GM21528 (cell line): ENCODE measurements around the gene CORO2B.
"Not testable (repeated sequence)": the region's sequence is repeated elsewhere in the genome, so short reads cannot be mapped to it uniquely, and the experiment has no call there.

ENCODE experiments used
- ATAC-seq: cut with Tn5 transposase; IDR thresholded peaks from one replicate; pipeline ENCODE4 v1.9.1; 2021; ENCODE audit warnings: mild to moderate bottlenecking, moderate library complexity; ENCODE audit not compliant: unreplicated experiment, low FRiP score

CORO2B gene

DNA sequence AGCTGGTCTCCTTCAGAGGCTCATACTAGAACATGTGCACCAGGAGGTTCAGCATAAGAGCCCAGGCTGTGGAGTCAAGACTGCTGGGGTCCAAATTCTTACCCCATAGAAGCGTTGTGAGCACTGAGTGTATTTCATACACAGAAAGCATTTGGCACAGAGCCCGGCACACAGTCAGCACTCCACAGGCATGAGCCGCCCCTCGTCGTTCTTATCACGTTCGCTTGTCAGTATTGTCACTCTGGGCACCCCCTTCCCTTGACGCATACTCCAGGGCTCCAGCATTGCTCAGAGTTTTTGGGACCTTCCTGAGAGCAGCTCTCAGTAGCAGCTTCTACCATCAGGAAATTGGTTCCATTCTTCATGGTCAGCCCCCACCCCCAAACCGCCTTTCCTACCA, 25.2 kb downstream of the CORO2B start:
- no peak for ATAC-seq

DNA sequence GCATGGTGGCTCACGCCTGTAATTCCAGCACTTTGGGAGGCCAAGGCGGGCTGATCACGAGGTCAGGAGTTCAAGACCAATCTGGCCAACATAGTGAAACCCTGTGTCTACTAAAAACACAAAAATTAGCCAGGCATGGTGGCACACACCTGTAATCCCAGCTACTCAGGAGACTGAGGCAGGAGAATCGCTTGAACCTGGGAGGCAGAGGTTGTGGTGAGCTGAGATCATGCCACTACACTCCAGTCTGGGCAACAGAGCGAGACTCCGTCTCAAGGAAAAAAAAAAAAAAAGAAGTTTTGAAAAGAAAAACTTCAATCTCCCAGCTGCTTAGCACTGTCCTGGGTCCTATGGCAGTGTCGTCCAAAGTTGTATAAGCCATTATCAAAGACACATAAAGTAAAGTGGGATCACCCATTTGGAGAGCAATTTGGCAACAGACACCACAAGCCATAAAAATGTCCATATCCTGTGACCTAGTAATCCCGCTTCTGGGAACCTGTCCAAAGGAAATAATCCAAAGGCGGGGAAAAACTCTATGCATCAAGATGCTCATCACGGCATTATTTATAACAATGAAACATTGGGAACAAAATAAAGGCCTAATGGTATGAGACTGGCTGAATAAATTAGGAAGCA, 26.2 kb downstream of the CORO2B start:
- not testable (repeated sequence) for ATAC-seq

DNA sequence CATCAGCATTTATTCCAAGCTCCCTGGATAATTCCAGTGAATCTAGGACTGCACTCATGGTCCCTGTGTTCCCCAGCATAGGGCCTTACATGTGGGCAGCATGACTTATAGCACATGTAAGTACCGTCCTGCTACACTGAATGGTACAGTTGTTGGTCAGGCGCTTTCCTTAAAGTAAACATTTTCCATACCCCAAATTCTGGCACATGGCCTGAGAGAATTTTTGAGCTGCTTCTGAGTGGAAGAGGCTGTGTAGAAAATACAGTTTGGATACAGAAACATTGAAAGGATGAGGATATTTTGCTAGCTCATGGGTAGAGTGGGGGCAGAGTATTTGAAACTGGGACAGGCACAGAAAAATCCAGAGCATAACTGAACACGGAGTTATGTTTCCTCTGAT, 27.6 kb downstream of the CORO2B start:
- ATAC-seq: no peak

DNA sequence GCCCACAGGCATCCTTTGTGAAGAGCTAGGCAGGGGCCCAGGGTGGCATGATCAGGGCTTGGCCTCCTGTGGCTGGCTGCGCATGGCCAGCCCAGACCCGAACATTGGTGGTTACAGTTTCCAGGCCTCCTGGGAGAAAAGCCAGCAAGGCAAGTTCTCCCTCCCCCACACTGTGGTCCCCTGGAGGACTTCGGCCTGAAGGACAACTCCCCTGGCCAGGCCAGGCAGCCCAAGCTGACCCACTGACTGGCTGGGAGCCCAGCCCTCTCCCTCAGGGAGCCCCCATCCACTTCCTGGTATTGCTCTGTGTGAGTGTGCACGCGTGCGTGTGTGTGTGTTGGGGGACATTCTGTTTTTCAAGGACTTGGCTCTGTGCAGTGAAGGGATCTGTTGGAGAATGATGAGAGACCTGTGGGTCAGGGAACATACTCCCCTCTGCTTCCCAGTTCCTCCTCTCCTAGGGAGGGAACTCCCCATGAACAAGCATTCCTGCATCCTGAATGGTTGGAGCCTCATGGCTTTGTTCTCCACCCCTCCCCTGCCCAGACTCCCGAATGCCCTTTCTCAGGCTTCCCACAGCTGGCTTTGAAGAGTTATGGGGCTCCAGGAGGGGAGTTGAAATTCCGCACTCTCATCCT, 29.5 kb downstream of the CORO2B start:
- no peak for ATAC-seq

DNA sequence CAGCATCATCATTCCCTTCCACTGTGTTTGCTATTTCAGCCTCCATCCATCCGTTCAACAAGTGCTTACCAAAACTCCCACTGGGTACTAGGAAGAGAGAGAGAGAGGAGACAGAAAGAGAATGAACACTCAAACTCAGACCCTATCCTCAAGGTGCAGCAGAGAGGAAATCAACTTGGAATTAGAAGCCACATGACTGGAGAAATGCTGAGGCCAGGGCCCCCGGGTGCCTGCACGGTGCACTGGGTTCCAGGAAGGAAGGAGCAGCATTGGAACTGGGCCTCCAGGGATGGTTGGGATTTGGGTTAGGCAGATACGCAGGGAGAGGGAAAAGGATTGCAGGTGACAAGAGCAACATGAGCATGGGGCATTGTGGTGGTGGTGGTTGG, 30.0 kb downstream of the CORO2B start:
- no peak for ATAC-seq

DNA sequence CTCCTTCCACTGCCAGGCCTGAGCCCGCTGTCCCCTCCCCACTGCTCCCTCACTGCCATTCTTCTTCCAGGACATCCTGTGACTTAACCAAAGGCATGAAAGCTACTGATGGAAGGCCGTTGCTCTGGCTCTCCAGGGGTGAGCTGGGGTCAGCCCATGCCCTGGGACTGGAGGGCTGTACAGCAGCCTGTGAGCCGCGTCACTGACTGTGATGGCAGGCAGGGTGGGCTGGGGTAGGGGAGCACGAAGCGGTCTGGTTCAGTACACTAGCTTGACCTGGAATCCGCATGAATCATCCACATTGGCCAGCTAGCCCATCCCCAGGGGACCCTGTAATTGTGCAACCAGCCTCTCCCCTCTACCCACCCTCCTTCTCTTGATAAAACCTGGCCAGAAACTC, 30.8 kb downstream of the CORO2B start:
- ATAC-seq: no peak

DNA sequence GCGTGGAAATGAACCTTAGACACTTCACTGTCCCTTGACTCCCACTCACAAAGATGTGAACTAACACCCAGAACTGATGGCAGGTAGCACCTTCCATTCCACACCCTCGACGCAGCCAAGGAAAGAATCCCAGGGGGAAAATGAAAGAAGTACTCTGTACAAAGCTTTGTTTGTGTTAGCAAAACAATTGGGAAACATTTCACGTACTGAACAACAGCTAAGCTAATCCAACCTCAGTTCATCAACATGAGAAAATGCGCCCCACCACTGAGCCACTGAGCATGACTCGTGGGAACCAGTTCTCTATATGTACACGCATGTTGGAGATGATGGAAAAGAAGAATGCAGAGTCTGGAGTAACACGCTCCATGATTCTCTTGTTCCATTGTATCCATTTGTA, 32.0 kb downstream of the CORO2B start:
- no peak for ATAC-seq

DNA sequence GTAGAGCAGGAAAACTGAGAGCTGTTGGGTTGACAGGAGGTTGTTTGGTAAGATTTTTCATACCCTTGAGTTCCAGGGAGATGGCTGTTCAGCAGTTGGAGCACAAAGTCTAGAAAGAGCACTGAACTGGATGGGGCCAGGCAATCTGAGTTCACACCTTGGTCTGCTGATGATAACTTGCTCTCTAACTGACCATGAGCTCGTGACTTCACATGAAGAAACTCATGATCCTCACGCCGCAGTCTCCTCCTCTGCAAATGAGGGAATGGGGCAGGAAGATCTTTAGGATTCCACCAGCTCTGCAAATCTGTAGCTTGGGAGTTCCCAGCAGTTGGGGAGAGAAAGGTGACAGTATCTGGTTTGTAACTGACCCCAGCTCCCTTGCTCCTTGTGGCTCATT, 33.7 kb downstream of the CORO2B start:
- no peak for ATAC-seq

DNA sequence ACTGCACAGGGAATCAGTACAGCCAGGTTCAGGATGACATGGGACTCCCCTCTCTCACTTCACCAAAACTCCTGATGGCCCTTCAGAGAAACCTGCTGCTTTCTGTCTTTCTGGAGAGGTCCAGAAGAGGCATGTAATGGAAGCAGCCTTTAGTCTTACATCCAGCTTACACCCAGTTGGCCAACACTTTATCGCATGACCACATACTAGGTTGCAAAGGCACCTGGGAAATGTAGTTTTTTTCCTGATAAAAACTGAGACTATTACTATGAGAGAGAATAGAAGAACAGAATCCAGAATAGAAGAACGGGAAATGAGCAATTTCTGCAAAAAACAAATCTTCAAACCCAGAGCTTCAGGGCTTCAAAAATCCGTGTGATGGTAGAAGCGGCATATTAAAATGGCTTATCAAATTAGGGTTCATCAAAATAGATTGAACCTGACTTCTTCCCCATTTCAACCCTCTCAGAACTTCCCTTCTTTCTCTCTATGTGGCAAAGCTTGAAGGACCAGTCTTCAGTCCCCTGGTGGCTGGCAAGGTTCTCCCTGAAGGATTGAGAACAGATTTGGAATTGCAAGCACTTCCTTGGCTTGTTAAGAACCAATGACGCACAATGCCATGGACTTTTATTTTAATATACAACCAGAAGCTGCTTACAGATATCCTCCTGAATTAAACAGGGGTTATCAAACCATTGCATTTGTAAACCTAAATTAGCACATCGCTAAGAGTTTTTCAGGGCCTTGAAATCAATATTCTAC, 34.4 kb downstream of the CORO2B start:
- ATAC-seq: no peak

DNA sequence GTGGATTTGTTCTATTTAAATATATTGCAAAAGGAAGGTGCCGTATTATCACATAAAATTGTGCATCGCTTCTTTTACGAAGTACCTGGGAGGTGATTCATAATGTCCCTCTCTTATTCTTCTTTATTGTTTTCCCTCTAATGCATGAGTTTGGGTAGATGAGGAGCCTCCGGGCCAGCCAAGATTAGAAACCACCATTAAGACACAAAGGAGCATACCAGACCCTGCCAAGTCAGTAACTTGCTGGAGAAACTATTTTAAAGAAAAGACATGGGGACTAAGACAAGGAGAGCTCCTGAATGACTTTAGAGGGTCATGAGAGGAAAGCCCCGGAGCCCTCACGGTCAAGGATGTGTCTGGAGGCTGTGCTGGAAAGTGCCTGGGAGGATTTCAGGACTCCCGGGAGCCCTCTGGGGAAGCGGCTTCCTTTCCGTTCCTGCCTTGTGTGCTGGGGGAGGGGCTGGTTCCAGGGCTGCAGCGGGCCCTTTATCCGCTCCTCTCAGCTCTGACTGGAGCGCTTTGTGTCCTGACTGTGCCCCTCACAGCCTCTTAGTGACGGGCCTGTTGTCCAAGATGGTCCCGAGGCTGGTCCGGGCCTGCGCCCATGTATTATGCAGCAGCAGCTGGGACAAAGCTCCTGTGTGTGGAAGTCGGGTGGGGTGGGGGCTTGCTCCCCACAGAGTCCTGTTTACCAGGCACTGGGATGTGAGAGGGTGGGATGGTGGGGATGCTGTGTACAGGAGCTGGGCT, 35.7 kb downstream of the CORO2B start:
- no peak for ATAC-seq

DNA sequence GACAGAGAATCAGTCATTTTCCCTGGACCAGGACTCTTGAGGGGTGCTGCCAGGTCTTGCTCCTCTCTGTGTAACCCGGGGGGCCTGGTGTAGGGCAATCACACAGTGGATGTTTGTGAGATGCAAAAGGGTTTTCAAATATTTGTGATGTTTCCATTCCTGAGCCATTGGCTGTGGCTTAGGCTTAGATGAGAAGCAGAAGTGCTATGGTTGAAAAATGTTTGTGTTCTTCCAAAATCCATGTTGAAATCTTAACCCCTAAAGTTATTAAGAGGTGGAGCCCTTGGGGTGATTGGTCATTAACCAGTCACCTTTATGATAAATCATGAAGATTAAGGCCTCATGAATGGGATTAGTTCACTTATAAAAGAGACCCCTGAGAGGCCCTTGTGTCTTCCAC, 36.5 kb downstream of the CORO2B start:
- ATAC-seq: no peak

DNA sequence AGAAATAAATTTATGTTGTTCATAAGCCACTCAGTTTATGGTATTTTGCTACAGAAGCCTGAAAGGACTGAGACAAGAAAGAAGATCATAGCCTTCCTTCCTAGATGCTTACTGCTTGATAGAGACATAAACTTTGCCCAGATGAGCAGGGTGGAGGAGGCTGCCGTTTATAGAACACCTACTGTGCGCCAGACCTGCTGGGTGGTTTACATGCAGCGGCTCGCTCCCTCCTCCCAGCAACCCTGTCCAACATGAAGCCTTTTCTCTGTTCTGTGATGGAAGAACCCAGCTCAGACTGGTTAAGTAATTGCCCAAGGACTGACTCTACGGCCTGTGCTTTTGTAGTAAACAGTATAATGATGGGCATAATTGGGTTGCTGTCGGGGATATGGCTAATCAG, 37.0 kb downstream of the CORO2B start:
- ATAC-seq: no peak

DNA sequence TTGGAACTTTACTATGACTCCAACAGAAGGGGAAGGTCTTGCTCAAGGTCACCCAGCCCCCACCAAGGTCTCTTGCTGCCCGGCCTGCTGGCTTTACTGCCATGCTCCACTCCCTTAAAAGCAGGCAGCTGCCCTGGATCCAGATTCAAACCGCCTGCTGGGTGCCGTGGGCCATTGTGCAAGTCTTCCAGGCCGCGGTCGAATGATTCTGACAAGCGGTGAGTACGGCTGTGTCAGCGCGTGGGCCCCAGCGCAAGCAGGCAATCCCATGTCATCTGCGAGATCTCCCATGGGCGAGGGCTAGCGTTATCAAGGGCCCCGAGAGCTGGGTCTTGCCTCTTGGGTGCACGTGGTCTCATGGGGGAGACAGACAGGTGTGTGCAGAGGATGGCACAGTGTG, 37.6 kb downstream of the CORO2B start:
- ATAC-seq: no peak

DNA sequence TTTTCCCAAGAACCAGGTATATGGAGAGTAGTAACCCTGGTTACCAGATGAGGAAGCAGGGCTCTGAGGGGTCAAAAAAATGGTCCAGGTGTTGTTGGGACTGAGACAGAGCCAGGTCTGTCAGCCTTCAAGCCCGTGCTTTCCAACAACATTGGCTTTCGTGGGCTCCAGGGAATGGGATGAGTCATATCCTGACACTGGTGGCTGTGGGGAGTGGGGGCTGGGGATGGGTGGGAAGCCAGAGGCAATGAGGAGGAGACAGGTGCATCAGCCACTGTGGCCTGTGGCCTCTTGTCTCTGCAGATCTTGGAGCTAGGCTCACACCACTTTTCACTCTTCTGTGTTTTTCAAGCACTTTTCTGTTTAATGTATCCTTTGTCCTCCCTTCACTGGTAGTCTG, 38.2 kb downstream of the CORO2B start:
- ATAC-seq: no peak

DNA sequence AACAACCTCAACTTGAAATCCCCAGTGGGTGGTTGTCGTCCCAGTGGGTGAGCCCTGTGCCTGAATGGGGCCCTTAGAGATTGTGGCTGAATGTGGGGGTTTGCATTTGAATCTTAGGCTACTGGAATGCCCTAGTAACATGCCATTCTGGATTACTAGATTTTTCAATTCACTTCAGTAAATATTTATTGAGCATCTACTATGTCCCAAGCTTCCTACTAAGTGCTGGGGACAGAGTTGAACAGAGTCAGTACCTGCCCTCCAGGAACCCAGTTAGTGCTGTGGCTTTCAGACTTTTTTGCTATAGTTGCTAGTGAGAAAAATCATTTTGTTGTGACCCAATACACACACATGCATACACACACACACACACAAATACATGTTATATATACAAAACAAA, 39.0 kb downstream of the CORO2B start:
- ATAC-seq: no peak

DNA sequence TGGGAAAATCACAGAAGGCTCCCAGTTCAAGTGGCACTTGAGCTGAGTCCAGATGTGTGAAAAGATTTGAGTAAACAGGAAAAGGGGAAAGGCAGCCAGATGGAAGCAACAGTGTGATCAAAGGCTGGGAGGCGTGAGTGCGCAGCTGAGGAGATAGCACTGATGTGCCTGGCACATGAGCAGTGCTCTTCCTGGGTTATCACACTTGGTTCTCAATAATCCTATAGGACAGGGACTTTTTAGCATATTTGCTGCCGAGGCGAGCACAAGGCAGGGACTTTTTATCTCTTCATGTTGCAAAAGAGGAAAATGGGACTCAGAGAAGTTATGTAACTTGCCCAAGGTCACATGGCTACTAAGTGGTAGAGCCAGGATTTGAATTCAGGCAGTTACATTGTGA, 39.6 kb downstream of the CORO2B start:
- ATAC-seq: no peak

DNA sequence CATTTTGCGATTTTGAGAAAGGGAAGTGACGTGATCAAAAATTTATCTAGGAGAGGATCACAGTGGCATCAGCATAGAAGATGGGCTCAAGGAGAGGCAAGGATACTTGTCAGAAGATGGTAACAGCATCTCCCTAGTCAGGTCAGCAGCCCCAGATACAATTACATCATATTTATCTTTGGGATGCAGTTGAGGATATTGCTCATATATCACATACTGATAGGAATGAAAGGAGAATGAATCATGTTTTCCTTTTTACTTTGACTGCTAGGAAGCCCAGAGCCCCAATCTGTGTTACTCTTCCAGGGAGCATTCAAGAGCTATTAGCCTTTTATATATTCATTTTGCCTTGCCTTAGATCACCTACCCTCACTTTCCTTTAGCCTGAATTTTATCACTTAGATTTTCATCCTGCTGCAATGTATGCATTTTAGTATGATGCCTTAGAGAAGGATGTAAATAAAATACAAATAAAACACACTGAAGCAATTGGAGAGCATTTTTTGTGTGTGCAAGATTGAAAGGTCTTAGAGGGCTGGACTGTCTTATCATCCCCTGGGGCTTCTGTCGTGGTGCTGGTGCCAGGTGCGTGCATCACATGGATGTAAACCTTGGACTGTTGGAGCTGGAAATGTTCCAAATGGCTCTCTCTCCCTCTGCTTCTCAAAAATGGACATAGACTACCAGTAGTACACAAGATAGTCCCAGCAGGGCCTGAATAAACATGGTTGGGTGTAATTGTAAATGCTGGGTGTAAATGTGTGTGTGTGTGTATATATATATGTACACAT, 40.3 kb downstream of the CORO2B start:
- ATAC-seq: no peak

DNA sequence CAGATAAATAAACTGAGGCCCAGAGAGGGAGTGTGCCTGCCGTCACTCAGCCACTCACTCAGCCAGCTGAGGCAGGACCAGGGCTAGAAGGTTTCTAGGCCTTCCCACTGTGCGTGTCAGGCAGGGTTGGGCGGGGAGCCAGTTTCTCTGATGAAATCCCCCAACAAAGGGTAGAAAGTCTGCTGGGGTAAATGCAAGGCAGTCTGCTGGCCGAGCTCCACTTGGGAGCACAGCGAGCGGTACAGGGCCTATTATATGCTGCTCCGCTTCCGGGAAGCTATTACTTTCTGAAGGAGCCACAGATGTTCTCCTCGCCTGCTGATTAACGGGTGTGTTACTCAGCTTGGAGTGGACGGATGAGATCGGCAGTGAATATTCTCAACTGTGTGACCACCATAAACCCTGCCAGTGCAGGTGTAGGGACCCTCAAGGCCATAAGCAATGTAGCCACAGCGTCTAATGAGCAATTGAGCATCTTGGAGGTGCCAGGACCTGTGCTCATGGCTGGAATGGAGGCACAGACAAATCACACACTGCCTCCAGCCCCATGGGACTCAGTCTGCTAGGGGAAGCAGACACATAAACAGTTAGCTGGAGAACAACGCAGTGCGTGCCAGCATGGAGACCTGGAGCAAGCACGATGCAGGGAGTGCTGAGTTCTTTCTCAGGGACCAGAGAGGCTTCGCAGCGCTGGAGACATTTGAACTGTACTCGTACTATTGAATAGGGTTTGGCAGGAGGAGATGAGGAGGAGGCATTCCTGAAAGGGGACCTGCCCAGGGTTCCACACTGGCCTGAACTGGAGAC, 42.1 kb downstream of the CORO2B start:
- ATAC-seq: no peak

DNA sequence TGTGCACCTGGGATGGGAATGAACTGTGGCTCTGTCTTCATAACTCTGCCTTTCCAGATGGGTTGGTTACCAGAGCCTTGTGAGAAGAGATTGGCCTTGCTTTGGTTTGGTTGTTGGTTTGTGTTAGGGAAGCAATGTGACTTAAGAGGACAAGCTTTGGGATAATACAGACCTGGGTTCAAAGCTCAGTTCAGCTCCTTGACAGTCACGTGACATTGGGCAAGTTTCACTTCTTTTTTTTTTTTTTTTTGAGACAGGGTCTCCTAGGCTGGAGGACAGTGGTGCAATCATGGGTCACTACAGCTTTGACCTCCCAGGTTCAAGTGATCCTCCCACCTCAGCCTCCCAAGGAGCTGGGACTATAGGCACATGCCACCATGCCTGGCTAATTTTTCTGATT, 42.7 kb downstream of the CORO2B start:
- ATAC-seq: no peak
